Stimulated activated CD8-positive, alpha-beta memory T cell treated with anti-CD3 and anti-CD28 coated beads, Interleukin-4, amount 100 ng/mL, for 1 hour (primary cell): ENCODE measurements around the gene CROCC.
"Not testable (repeated sequence)": the region's sequence is repeated elsewhere in the genome, so short reads cannot be mapped to it uniquely, and the experiment has no call there.

Source experiments
- DNase-seq, 2 donors: peaks; one replicate each; pipeline ENCODE4 v3.0.0-alpha.2; 2020; ENCODE audit warnings: low read depth in 2 of 2, low spot score in 1 of 2

The CROCC gene, protein sequence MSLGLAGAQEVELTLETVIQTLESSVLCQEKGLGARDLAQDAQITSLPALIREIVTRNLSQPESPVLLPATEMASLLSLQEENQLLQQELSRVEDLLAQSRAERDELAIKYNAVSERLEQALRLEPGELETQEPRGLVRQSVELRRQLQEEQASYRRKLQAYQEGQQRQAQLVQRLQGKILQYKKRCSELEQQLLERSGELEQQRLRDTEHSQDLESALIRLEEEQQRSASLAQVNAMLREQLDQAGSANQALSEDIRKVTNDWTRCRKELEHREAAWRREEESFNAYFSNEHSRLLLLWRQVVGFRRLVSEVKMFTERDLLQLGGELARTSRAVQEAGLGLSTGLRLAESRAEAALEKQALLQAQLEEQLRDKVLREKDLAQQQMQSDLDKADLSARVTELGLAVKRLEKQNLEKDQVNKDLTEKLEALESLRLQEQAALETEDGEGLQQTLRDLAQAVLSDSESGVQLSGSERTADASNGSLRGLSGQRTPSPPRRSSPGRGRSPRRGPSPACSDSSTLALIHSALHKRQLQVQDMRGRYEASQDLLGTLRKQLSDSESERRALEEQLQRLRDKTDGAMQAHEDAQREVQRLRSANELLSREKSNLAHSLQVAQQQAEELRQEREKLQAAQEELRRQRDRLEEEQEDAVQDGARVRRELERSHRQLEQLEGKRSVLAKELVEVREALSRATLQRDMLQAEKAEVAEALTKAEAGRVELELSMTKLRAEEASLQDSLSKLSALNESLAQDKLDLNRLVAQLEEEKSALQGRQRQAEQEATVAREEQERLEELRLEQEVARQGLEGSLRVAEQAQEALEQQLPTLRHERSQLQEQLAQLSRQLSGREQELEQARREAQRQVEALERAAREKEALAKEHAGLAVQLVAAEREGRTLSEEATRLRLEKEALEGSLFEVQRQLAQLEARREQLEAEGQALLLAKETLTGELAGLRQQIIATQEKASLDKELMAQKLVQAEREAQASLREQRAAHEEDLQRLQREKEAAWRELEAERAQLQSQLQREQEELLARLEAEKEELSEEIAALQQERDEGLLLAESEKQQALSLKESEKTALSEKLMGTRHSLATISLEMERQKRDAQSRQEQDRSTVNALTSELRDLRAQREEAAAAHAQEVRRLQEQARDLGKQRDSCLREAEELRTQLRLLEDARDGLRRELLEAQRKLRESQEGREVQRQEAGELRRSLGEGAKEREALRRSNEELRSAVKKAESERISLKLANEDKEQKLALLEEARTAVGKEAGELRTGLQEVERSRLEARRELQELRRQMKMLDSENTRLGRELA (N-terminal part only)

DNA sequence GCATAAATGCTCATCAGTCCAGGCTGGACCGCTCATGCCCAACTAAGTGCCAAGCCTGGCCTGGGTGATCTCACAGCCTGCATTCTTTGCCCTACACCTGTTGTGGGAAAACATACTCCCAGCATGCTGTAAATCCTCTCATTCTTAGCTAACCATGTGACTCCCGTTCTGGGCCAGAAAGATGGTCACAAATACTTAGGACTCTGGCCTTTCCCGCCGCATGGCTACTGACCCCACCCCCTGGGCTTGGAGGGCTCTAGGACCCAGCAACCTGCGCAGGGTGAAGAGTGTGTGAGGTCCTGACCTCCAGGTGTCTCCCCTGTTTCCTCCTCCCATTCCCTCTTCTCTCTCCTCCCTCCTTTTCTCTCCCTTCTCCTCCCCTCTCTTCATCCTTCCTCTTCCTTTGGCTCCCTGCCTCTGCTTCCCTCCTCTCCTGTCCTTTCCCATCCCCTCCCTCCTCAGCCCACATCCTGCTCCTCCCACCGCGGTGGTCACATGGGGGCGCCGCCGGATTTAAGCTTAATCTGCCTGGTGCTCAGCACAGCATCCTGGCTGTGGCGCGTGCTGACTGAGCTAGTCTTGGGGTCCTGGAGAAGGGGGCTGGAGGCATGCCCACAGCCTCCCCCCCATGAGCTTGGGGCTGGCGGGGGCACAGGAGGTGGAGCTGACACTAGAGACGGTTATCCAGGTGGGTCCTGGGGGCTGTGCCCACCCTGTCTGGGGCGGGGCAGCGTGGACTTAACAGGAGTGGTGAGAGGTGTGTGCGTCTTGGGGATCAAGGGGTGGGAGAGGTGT lies at the start of gene CROCC:
Gene CROCC, plus strand, starts transcription at position 541 of the 795 bp plus-strand sequence. Its CDS starts 88 bp downstream, at position 629.
- DNase-seq, result peak in 1 of 2 donors; percentile 16

DNA sequence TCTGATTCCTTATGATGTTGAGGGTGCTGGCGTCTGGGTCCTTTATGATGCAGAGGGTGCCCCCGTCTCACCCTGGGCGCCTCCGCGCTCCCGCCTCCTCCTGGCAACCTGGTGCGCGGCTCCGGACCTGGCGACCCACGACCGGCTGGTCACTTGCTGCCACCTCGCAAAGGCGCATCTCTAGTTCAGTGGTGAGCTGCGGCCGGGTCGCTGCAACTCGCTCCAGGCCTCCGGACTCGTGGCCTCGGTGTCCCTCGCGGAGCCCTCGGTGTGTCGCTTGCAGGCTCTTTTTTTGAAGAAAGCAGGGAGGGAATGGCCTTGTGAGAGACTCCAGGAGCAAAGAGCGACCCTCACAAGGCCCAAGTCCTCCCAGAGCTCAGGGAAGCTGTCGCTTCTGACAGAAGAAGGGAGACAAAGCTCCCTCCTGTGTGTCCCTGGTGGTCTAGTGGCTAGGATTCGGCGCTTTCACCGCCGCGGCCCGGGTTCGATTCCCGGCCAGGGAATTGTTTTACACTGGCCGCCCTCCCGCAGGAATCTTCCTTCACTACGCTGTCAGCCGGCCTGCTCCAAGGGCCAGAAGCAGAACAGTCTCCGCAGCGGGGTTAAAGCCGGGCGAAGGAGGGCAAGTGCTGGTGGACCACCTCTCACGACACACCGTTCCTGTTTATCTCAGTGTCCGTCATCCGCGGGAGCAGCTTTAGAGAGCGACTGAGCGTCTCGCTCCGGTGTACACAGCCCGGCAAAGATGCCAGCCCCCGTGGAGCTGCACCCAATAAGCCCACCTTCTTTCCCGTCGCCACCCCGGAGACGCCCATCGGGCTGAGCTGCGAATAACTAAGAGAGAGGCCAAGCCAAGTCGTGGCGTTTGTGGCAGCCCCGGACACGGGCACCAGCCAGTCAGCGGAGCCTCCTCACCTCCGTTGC lies 49.3 kb upstream of the CROCC start:
- DNase-seq, result not testable (repeated sequence)

DNA sequence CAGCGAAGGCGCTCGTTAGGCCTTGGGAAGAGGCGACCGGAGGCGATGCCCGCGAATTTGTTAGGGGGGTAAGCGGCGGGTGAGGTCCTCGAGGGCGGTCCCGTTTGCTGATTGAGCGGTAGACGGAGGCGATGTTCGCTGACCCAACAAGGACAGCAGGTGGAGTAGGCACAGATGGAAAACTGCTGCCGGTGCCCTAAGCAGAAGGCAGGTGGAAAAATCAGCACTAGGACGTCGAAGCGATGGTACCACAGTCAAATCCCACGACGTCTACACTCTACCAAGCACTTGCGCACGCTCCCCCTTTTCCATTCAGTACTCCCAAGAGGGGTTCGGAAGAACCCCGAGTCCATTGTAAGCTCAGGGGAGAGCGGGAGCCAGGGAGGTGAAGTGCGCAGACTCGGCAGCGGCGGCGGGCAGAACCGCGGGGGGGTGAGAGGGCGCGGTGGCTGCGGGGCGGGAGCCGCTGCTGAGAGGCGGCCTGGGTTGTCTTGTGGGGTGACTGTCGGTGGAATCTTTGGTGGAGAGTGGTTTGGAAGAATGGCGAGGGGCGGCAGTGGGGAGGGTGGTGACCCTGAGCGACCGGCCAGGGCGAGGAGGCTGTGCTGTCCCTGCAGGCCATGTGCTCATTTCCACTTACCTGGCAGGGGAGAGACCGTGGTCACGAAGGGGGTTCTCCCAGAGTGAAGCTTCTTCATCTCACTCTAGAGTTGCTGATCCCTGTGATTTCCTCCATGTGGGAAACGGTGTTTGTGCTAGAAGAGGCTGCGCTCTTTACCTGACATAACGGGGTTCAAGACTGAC lies 48.5 kb upstream of the CROCC start:
- peak in 1 of 2 donors; percentile 35 for DNase-seq

GRCh38 chr1:16874968-16875765 lies 46.6 kb upstream of the CROCC start:
- not testable (repeated sequence) for DNase-seq

DNA sequence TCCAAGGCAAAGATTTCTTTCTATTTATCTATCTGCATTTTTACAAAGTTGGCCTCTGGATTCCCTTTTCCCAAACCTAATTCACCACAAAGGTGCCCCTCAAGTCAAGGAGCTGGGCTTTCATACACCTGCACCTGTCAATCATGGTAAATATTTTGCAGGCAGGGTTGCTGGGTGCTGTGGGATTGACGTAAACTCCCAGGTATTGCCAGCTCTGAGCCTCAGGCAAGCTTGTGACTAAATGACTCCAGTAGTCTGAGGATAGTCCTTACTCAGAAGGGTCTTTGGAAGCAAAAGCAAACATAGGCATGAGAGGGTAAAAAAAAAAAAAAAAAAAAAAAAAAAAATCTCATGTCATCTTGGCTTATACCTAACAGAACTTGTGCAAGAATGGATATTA lies 40.0 kb upstream of the CROCC start:
- DNase-seq, result not testable (repeated sequence)

DNA sequence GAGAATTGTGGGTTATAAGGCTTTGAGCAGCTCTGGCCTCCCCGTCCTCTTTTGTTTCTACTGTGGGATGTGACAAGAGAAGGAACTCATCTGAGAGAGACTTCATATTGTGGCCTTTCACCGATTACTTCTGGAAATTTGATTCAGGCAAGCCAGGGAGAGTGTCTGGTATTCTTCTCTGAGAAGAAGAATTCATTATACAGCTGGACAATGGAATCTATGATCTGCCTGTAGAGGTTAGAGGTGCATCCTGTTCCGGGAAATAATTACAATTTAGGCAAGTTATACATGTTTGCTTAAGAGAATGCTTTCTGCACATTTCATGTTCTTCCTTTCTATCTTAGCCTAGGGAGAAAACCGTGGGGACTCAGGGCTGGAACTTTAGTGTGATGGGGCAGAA lies 38.7 kb upstream of the CROCC start:
- no peak for DNase-seq

DNA sequence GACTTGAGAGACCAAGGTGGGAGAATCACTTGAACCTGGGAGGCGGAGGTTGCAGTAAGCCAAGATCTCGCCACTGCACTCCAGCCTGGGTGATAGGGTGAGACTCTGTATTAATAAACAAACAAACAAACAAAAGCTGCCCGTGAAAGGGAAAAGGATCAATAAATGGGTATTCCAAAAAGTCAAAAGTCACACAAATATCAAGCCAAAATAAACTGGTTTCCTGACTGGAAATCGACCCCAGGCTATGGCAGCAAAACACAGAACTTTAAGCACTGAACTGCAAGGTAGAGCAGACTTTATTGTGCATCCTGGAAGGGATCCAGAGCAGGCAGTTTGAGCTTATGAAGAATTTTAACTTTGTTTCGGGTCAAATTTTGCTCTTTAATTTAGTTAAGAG lies 37.2 kb upstream of the CROCC start:
- not testable (repeated sequence) for DNase-seq

- no peak for DNase-seq
These were observed 34.7 kb upstream of the CROCC start for GRCh38 chr1:16886860-16887605.

DNA sequence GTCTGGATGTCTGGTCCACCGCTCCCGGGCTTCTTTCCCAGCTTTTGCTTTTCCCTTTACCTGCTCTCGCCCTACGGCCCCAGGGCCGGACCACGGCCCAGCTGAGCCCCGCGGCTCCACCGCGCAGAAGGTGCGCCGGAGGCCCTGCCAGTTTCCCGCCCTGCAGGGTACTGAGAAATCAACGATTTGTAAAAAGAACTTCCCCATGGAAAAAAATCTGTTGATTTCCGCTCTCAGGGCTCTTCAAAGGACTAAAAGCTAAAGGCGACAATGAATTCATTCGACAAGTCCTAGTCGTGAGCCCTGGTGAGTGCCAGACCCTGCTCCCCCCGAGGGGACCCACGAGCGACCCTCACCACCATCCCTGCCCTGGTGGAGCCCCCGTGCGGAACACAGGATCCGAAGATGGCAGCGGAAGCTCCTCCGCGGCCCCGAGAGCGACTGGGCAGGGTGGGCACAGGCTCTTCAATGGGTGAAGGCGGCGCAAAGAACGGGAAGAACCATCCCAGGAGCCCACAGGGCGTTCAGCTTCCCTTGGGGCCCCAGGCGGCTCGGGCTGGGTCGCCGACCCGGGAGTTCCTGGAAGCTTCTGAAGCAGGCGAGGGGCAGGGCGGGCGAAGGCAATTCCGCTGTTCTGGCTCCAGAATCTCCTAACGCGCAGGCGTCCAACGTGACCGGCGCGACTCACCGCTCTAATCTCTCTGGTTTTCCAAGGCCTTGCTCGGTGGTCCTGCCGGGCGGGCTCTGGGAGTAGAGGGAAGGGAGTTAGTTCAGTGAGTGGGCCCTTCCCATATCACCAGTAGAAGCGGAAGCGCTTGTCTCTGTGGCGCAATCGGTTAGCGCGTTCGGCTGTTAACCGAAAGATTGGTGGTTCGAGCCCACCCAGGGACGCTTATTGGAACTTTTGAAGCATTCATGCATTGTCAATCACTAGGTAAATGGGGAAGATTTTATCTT lies 32.6 kb upstream of the CROCC start:
- peak in 1 of 2 donors; percentile 37 for DNase-seq

- DNase-seq, result not testable (repeated sequence)
These were observed 31.2 kb upstream of the CROCC start for GRCh38 chr1:16890539-16891021.

GRCh38 chr1:16891057-16891456 lies 30.7 kb upstream of the CROCC start:
- not testable (repeated sequence) for DNase-seq

- not testable (repeated sequence) for DNase-seq
These were observed 28.7 kb upstream of the CROCC start for GRCh38 chr1:16892978-16893525.

DNA sequence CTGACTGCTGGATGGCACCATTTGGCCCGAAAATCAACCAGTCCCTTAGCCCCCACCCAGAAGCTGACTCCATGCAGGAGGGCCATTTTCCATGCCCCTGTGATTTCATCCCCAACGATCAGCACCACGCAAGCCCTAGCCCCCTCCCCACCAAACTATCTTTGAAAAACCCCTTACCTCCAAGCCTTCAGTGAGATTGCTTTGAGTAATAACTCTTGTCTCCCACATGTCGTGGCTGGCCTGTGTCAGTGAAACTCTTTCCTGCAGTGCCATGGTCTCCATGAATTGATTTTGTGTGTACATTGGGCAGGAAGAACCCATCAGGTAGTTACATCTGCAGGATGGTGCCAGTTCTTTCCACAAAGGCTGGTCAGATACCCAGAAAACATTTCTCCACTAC lies 27.9 kb upstream of the CROCC start:
- DNase-seq, result not testable (repeated sequence)

DNA sequence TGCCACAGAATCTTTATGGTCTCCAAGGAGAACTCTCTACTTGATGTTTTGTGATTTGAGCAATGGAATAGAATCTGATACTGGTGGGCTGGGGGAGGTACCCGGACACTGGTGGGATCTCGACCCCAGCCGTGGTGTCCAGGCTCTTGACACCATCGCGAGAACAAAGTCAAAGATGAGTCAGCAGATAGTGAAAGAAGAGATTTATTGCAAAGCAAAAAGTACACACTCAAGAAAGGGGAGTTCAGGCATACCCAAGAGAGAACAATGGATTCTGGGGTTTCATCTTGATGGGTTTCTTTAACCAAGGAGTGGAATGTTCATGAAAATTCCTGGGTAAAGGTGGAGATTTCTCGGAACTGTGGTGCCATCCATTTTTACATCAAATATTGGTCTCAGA lies 27.4 kb upstream of the CROCC start:
- not testable (repeated sequence) for DNase-seq

DNA sequence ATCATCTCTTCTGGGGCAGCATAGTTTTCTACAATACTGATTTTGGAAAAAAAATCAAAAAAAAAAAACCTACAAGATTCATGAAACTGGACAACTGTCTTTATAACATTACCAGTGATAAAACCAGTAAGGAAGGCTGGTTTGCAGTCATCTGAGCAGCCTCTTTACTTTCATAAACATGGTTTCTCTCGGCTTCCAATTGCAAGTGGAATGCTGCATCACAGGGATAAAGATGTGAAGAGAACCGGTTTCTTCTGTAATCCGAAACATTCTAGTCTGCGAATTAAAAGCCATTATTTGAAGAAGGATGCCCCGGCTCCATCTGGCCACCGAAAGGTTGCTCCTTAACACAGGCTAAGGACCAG lies 26.5 kb upstream of the CROCC start:
- DNase-seq, result not testable (repeated sequence)
